Myocyte (in vitro differentiated cells): ENCODE measurements around the gene KITLG. TPM values are rescaled to one million over a fixed set of nuclear protein-coding genes. Genes with fewer than 3 reads are reported as not detected.
"Not testable (repeated sequence)": the region's sequence is repeated elsewhere in the genome, so short reads cannot be mapped to it uniquely, and the experiment has no call there.

Source experiments
- DNase-seq: peaks from one replicate; pipeline ENCODE4 v3.0.0-alpha.2; 2012; ENCODE audit warnings: low read depth
- total RNA-seq: library from RNA; depleted of rRNA; stranded (reverse); fragments of >200 nt; gene quantifications from 2 replicates; pipeline ENCODE4 v1.2.3, GENCODE V29; 2014

The KITLG gene
- total RNA-seq, 1 donor from 2014 or later = 12.8 TPM

- no peak for DNase-seq
These were observed 83.8 kb downstream of the KITLG start for GRCh38 chr12:88496429-88496828.

- DNase-seq = no peak
These were observed 85.2 kb downstream of the KITLG start for GRCh38 chr12:88495031-88495430.

- DNase-seq = no peak
These were observed 85.8 kb downstream of the KITLG start for GRCh38 chr12:88494520-88494919.

- peak; percentile 22 for DNase-seq
These were observed 86.6 kb downstream of the KITLG start for GRCh38 chr12:88493636-88494035.

- no peak for DNase-seq
These were observed 89.8 kb downstream of the KITLG start for GRCh38 chr12:88490425-88490824.

- no peak for DNase-seq
These were observed 107.5 kb downstream of the KITLG start for GRCh38 chr12:88472775-88473174.

- no peak for DNase-seq
These were observed 108.0 kb downstream of the KITLG start for GRCh38 chr12:88472248-88472647.

- DNase-seq = peak; percentile 92
These were observed 108.8 kb downstream of the KITLG start for GRCh38 chr12:88471331-88472045.

GRCh38 chr12:88469154-88469553 is 111.1 kb downstream of the KITLG start:
- DNase-seq = no peak

GRCh38 chr12:88468581-88468980 is 111.7 kb downstream of the KITLG start:
- DNase-seq = no peak

GRCh38 chr12:88466708-88467107 is 113.6 kb downstream of the KITLG start:
- not testable (repeated sequence) for DNase-seq

GRCh38 chr12:88458327-88458726 is 121.9 kb downstream of the KITLG start:
- DNase-seq = no peak

- no peak for DNase-seq
These were observed 126.9 kb downstream of the KITLG start for GRCh38 chr12:88453323-88453722.

- no peak for DNase-seq
These were observed 129.1 kb downstream of the KITLG start for GRCh38 chr12:88451205-88451604.

- DNase-seq = peak; percentile 9
These were observed 130.1 kb downstream of the KITLG start for GRCh38 chr12:88450136-88450535.

- DNase-seq = no peak
These were observed 131.8 kb downstream of the KITLG start for GRCh38 chr12:88448337-88448915.

- DNase-seq = no peak
These were observed 134.4 kb downstream of the KITLG start for GRCh38 chr12:88445705-88446394.

- DNase-seq = no peak
These were observed 135.8 kb downstream of the KITLG start for GRCh38 chr12:88444481-88444880.
